ENCODE results near the gene TCN2.
"Not testable (repeated sequence)": the region's sequence is repeated elsewhere in the genome, so short reads cannot be mapped to it uniquely, and the experiment has no call there.

Gene TCN2

DNA sequence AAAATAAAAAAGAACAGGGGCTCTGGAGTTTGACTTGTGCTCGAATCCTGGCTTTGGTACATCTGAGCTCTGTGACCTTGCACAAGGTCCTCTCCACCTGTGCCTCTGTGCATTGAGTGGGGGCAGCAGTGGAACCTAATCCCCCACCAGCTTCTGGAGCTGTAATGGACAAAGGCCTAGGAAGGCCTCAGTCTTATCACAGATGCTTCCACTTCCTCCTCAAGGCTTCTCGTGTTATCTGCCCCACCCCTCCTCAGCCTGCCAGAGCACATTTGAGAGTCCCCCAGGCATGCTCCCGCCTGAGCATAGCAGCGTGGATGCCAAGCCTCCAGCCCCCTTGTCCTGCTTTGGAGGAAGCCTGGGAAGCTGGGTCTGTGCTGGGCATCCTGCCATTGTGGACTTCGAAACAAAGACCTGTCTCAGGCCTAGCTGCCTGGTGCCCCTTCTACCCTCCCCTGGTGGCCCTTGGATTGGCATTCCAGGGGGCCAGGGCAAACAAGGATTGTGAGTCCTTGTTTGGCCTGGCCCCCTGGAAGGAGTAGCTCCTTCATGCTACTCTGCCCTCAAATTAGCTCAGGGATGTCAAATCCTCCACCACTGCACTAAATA lies 43.6 kb downstream of the TCN2 start:
- no peak for DNase-seq

DNA sequence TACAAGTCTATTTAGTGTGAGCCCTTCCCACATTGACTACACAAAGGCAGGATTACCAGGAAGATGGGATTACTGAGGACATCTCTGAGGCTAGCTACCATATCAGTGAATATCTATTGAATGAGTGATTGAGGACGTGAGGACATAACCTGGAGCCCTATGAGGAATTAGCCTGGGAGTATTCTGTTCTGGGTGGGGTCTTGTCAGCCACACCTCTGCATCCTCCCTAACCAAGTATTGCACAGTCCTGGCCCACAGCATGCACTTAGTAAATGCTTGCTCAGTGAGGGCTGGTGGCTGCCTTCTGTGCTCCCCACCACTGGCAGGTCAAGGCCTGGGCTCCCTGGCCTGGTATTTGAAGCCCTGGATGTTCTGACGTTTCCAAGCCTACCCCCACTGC lies 45.9 kb downstream of the TCN2 start:
- DNase-seq, result no peak

DNA sequence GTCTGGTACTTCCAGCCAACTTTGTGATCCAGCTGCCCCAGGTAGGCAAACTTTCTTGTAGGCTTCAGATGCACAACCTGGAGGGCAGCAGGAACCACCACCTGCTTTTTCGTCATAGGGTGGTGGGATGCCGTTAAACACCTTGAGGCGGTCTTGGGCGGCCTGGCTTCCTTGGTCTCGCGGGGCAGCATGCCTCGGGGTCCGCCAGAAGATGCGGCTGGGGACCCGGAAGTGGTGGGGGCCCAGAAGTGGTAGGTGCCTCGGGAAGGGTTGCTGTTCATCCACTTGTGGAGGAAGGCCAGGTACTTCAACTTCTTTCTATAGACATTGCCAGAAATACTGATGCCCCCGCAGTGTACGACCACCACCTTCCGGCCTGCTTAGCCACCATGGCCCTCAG lies 47.4 kb downstream of the TCN2 start:
- no peak for DNase-seq

DNA sequence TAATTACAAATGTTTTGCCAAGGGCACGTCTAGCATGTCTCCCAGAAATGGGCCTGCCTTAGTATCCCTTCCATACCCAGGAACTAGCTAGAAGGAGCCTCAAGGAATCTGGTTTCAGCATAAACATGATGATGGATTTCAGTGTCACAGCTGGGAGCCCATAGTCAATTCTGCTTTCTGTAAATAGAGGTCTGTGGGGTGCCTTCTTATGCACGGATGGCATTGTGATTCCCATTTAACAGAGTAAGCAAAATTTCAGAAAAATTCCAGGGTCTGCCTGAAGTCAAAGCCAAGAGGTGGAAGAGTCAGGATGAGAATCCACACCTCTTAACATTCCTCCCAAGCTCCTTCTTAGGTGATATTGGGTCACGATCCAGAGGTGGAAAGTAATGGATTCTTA lies 48.6 kb downstream of the TCN2 start:
- no peak for DNase-seq

DNA sequence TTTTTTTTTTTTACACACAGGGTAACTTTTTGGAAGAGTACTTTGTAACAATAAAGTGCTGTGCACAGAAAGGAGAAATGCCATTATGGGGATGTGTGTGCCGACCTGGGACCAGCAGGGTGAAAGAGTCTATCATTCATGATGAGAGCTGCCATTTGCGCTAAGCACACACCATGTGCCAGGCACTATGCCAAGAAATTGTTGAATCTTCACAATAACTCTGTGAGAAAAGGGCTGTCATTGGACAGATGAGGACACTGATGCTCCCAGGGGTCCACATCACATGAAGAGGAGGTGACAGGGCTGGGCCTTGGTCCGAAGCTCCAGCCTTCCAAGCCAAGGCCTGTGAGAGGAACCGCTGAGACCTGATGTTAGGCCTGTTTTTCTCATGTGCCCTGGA lies 55.1 kb downstream of the TCN2 start:
- DNase-seq, result no peak

DNA sequence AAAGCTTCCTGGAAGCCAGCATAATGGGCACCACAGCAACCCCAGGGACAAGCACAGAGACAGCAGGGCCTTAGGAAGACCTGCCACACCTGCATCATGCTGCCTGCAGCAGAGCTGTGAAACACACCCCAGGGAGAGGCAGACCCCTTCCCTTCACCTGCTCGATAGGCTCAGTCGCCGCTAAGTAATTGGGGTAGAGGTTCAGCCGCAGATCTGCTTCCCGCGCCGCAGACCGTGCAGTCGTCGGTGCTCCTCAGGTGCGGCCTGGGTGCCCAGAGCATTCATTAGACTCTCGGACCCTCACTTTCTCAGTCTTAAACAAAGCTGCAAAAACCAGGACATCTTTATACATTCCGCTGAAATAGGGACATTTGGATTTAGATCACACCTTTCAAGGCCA lies 57.8 kb downstream of the TCN2 start:
- no peak for DNase-seq

DNA sequence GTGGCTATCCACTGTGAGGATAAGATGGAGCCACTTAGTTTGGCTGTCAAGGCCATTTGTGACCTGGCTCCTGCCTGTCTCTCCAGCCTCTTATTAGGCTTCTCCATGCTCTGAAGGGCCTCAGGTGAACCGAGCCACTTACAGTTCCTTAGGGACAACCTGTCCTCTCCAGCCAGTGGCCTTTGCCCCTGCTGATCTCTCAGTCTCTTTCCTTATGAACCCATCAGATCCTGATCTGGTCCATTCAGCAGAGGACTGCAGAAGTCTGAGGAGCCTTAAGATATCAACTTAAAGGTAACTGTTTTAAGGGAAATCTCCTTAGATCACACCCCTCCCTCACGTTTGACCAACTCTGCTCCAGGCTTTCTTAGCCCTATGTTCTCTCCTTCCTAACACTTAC lies 58.3 kb downstream of the TCN2 start:
- DNase-seq, result no peak

DNA sequence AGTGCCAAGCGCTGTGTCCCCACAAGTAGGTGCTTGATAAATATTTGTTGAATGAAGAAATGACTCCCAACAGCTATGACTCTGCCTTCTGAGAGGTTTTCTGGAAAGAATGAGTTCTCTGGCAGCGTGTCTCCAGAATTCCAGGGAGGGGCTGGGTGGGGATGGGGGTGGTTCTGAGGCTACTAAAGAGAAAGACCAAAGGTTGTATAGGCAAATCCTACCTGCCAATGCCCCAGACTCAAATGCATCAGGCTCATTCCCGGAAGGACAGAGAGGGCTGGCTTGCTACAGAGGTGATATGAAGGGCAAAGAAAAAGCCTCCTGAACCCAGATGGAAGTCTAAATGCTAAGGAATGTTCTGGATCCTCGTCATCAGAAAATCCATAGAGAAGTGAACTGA lies 58.8 kb downstream of the TCN2 start:
- DNase-seq, result no peak

DNA sequence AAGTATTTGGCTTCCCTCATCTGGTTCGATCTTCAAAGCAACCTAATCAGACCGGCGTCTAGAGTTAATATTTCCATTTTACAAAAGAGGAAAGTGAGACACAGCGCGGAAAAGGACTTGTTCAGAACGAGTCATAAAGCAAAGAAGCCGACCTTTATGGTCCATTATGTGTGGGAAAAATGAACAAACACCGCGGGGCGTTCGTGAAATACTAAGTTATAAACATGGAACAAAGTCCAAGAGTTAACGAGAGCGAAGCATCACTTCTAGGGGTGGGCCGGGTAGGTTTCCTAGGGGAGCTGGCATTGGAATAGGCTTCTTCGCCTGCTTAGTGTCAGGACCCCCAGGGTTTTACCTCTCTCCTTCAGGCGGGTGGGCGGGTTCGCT lies 60.1 kb downstream of the TCN2 start:
- no peak for DNase-seq

DNA sequence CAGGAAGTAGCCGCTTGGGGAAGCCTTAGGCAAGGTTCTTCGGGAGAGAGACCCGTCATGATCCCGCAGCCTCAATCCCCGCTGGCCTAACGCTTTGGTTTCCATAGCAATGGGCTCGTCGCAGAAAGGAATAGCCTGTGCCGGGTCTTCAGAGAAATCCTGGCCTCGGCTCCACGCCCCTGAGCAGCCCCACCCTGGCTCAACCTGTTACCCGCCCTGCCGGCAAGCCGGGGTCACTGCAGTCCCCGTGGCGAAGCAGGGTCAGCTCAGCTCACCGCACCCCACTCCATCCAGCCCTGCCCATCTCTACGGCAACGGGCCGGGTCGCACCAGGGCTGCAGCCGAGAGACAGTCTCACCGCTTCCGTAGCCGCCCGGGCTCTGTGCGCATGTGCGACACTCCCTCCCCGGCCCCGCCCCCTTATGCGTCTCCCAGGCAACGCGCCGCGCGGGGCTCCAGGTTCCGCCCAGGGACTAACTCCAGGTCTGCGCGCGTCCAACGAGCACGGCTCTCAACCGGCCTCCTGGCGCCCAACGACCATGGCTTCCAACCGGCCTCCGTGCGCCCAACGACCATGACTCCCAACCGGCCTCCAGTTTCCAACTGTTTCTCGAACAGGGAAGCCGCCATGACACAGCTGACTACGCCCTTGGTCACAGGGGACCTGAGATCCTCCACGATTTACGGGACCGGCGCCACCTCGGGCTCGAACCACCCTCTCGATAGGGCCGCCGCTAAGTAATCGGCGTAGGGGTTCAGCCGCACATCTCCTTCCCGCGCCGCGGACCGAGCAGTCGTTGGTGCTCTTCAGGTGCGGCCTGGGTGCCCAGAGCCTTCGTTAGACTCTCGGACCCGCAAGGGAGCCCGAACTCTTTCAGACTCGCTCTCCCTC lies 60.8 kb downstream of the TCN2 start, which contains the start of gene DUSP18:
TSS of gene DUSP18 (minus strand) at position 382 of the 892 bp plus-strand sequence. CDS start 3,872 bp downstream, outside the sequence.
- peak; percentile 74 for DNase-seq

DNA sequence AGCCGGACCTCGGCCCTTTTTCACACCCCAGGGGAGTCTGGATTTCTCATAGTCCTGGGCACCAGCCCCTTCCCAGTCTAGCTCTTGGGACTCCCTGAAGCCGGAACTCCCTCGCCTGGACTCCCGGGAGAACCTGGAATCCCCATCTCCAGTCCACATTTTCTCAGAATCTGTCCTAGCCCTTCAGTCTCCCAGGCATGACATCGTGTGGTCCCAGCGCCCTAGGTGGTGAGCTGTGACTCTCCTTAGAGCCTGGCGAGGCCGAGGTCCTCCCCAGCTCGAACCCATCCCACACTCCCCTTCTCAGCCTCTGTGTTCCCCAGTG lies 61.4 kb downstream of the TCN2 start:
- DNase-seq, result no peak

DNA sequence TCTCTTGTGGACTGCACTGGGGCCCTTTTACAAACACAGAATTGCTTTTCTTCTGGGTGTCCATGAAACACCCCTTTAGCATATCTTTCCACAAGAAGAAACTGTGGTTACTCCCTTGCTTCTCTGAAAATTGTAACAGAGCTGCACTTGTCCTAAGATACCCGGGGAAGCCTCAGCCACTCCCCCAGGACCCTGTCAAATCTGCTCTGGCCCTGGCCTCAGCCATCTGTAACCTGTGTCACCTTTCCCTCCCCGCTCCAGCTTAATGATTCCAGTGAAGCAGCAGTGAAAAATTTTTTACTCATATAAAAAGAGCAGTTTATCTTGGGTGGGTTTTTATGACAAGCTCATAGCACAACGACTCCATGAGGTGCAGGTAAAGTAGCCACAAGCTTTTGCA lies 64.1 kb downstream of the TCN2 start:
- no peak for DNase-seq

DNA sequence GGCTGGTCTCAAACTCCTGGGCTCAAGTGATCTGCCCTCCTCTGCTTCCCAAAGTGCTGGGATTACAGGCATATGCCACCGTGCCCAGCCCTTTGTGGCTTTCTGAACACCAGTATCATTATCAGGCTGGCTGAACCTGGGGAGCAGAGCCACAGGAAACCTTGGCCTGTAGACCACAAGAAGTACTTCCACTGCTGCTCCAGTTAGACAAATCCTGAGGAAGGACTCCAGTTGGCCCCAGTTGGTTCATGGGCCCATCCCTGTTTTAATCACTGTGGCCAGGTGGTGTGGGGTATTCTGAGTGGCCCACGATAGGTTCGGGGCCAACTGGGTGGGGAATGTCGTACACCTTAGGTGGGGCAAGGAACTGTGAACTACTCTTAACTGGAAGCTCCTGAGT lies 66.2 kb downstream of the TCN2 start:
- no peak for DNase-seq

DNA sequence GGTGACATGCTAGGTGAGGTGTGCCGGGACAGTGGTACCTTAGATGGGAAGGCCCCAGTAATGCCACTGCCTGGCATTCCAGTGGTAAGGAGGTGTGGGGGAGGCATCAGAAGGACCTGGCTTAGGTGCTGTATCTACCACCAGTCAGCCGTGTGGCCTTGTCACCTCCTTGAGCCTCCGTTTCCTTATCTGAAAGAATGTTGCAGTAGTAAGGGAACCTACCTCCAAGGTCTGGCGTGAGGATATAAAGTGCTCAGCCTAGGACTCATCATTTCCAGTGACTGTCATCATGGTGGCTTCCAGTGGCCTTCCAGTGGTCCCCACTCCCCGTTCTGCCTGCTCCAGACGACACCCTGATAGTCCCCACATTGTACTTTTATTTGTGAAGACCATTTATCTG lies 67.5 kb downstream of the TCN2 start:
- no peak for DNase-seq

DNA sequence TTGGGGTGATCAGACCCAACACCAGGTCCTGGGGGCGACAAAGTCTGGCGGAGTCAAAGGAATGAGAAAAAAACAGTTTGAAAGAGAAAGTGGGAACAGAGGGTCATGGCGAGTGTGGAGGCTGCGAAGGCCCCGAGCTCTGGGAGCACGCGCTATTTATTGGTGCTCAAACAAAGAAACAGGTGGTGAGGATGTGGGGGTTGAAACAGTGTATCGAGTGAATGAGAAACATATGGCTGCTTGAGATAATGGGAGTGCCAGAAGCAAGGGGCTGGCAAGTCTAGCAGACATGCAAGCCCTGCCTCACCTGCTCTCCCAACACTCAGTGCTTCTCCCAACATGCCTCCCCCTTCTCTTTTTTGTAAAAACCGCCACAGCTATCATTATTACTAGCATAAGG lies 68.5 kb downstream of the TCN2 start:
- DNase-seq, result no peak

DNA sequence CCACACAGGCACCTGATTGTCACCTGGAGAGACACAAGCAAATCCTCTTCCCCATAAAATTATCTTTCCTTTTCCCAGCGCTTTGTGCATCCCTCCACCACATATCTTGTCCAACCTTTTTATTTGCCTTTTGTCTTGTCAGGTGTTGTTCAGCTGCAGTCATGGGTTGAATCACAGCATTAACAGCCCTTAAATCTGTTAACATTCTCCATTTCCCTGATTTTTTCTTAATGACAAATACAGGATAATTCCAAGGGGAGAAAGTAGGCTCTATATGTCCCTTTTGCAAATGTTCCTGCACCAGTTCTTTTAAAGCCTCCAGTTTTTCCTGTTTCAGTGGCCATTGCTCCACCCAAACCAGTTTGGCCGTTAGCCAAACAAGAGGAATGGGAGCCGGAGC lies 69.6 kb downstream of the TCN2 start:
- not testable (repeated sequence) for DNase-seq
